ENCODE results near the gene ZDHHC17.
A peak's percentile ranks its signal among the peaks of the same experiment; 100 is the strongest.

ZDHHC17 gene

GRCh38 chr12:76878099-76878898 is 114.4 kb downstream of the ZDHHC17 start:
- peak; percentile 36 for DNase-seq (ENCODE audit: low spot score)

GRCh38 chr12:76878899-76879709 is 115.2 kb downstream of the ZDHHC17 start, which contains the start of gene CSRP2:
Gene CSRP2, minus strand, starts transcription at chr12:76879019. Its CDS starts 12,759 bp downstream, at chr12:76866260.
- peak; percentile 95 for DNase-seq (ENCODE audit: low spot score)

DNA sequence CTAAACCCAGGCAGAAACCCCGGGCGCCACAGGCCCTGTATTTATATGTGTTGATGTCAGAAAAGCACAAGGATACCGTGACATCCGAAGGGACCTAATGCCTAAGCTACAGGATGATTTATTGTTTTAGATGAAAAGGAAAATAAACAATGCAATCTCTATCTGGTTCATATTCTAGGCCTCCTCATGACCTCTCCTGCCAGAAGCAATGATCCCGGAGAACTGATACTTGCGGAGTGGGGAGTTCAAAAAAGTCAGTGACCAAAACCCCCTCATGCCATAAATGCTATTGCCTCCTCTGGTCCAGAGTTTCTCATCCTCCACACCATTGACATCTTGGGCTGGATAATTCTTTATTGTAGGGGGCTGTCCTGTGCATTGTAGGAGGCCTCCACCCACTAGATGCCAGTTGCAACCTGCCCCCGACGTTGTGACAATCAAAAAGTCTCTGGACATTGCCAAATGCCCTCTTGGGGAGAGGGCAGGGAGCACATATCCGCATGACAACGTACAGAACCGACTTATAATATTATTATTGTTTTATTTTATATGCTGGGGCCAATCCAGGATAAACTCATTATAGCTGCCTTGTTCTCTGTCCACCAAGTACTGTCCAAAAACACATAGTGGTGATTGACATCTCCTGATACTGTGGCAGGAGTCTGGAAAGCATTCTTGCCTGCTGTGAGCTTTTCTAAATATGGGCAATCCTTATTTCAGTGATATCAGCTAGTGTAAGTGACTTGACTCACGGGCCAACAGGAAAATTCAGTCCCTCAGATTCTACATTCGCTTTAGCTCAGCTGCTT is 116.0 kb downstream of the ZDHHC17 start:
- no peak for DNase-seq (ENCODE audit: low spot score)

DNA sequence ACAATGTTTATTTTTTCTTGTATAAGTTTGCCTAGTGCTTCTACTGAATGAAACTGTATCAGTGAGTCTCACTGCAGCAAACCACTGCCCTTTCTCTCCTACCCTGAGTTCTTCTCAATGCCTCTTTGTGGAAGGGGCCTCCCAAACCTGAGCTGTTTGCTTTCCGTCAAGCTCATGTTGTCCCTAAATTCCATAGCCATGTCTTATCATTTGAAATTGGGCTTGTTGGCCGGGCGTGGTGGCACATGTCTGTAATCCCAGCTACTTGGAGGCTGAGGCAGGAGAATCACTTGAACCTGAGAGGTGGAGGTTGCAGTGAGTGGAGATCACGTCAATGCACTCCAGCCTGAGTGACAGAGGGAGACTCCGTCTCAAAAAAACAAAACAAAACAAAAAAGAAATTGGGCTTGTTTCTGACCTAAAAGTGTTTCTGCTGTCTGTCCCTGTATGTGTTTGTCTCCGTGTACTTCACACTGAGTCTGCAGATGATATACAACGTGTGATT is 116.7 kb downstream of the ZDHHC17 start:
- no peak for DNase-seq (ENCODE audit: low spot score)

DNA sequence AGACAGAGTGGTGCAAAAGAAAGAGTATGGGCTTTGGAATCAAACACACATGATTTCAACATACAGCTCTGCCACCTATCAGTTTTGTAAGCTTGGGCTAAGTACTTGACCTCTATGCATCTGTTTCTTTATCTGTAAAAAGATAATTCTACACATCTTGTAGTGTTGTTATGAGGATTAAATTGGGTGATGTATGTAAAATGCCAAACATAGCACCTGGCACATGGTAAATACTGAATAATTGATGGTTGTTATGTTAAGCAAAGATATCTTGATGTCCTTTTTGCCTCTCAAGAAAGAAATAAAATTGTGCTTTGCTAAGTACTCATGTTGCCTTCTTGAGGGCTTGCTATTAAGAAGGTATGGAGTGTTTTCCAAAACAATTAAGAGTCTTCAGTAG is 117.2 kb downstream of the ZDHHC17 start:
- no peak for DNase-seq (ENCODE audit: low spot score)

GRCh38 chr12:76882367-76882766 is 118.5 kb downstream of the ZDHHC17 start:
- no peak for DNase-seq (ENCODE audit: low spot score)

DNA sequence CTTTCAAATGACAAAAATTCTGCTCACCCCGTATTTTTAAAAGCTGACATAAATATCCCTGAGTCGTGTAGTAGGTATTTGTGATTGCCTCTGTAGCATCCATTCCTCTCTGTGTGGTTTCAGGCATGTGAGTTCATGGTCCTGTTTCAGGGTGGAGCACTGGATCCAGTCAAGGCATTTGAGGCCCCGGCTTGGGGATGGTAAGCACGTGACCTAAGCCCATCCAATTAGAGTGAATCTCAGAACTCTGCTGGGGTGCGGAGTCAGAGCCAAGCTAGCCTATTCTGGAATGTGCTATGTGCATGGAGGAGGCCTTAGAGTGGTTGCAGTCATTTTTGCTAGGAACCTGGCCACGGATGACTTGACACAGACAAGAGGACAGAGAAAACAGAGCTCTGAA is 119.2 kb downstream of the ZDHHC17 start:
- no peak for DNase-seq (ENCODE audit: low spot score)

DNA sequence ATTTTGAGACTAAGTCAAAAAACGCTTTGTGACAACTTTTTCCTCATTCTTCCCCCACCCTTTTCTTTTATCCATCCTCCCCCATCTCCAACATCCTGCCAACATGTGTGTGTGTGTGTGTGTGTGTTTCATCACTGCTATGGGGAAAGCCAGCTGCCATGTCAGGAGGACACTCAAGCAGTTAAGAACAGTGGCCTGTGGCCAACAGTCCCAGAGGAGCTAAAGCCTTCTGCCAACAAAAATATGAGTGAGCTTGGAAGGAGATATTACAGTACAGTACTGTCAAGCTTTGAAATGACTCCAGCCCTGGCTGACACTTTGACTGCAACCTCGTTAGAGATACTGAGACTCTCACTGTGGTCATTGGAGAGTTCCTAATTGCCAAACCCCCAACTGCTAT is 119.9 kb downstream of the ZDHHC17 start:
- DNase-seq (ENCODE audit: low spot score), result no peak

DNA sequence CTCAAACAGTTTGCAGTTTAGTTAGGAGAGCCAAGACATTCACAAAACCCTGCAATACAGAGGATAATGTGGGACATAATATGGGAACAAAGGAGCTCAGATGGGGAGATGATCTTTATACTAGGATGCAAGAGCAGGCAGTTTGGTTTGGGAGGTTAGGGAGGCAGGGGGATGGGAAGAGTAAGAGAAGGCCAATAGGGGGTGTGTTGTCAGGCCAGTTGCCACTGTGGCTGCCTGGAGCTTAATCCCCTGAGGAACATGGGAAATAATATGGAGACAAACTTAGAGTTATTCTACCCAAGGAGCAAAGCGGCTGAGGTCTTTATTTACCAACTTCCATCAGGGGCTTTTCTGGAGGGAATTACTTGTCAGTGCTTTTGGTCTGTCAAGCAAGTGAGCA is 124.9 kb downstream of the ZDHHC17 start:
- DNase-seq (ENCODE audit: low spot score), result no peak

- DNase-seq (ENCODE audit: low spot score), result peak; percentile 38
These were observed 126.5 kb downstream of the ZDHHC17 start for GRCh38 chr12:76890151-76891143.

DNA sequence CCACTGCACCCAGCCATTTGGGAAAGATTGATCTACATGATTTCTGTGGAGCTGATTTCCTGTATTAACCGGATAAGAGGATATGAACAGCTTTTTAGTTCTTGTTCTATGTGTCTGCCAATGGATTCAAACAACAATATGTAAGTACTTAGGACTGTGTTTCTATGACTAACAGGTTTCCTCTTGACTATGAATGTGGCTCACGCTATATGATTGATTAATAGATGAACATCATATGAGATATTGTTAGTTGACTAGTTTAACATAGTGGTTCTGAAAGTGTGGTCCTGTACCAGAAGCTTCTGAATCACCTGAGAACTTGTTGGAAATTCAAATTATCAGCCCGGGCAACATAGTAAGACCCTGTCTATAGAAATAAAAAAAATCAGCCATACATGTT is 127.7 kb downstream of the ZDHHC17 start:
- no peak for DNase-seq (ENCODE audit: low spot score)

GRCh38 chr12:76895796-76896195 is 131.9 kb downstream of the ZDHHC17 start:
- DNase-seq (ENCODE audit: low spot score), result no peak

- no peak for DNase-seq (ENCODE audit: low spot score)
These were observed 132.4 kb downstream of the ZDHHC17 start for GRCh38 chr12:76896274-76896673.

DNA sequence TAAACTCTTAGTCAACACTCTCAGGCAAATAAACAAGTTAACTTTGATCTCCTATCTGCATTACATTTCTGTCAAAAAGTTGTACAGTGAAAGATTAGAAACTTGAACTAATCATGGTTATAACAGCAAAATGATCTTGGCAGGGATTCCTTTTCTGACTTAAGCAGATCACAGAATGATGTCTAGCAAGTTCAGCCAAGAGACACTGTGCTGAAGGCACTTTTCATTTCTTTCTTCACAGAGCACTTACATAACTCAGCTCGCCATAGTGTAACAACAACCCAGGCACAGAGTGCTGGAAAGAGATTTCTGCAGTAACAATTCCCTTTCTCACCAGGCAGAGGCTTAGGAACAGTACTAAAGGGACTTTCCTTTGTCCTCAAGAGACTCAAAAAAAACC is 134.5 kb downstream of the ZDHHC17 start:
- DNase-seq (ENCODE audit: low spot score), result no peak

DNA sequence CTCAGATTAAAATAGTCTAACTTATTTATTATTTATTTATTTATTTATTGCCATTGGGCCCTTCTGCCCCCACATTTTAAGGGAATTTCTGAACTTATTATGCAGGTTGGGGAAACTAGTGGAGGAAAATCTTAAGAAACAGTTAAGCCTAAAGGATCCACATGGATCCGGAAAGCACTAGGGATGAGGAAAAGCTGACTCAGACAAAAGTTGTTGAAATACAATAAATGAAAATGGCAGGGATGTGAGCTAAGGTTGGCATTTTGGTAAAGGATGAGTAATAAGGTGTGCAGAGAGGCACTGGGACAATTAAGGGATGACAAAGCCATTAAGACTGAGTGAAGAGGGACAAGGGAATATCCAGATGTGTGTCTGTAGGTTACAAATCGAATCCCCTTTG is 135.6 kb downstream of the ZDHHC17 start:
- no peak for DNase-seq (ENCODE audit: low spot score)

GRCh38 chr12:76901628-76902380 is 137.9 kb downstream of the ZDHHC17 start:
- no peak for DNase-seq (ENCODE audit: low spot score)

Measured in LoVo (cell line).